AG10803 (cell line): Measurements from ENCODE around the gene CDH8.
"Not testable (repeated sequence)": the region's sequence is repeated elsewhere in the genome, so short reads cannot be mapped to it uniquely, and the experiment has no call there.

Experiments used
- DNase-seq: peaks from one replicate; pipeline ENCODE4 v3.0.0; 2010; ENCODE audit warnings: low read depth
- H3K4me3 ChIP-seq: 2 replicates; pipeline ENCODE4 v1.5.1; 2011; ENCODE audit warnings: mild to moderate bottlenecking, low read length, control low read depth
- TF ChIP-seq, protein P1 (sequence below): conservative IDR thresholded peaks from 2 replicates; pipeline ENCODE4 v1.5.1; 2011; ENCODE audit warnings: mild to moderate bottlenecking, low read length, control low read depth, inconsistent platforms

Gene CDH8

GRCh38 chr16:61818850-61819249 is 217.4 kb downstream of the CDH8 start:
- no peak for DNase-seq
- TF ChIP-seq, protein P1, sequence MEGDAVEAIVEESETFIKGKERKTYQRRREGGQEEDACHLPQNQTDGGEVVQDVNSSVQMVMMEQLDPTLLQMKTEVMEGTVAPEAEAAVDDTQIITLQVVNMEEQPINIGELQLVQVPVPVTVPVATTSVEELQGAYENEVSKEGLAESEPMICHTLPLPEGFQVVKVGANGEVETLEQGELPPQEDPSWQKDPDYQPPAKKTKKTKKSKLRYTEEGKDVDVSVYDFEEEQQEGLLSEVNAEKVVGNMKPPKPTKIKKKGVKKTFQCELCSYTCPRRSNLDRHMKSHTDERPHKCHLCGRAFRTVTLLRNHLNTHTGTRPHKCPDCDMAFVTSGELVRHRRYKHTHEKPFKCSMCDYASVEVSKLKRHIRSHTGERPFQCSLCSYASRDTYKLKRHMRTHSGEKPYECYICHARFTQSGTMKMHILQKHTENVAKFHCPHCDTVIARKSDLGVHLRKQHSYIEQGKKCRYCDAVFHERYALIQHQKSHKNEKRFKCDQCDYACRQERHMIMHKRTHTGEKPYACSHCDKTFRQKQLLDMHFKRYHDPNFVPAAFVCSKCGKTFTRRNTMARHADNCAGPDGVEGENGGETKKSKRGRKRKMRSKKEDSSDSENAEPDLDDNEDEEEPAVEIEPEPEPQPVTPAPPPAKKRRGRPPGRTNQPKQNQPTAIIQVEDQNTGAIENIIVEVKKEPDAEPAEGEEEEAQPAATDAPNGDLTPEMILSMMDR: no peak
- no peak overlapping the region for H3K4me3 ChIP-seq

DNA sequence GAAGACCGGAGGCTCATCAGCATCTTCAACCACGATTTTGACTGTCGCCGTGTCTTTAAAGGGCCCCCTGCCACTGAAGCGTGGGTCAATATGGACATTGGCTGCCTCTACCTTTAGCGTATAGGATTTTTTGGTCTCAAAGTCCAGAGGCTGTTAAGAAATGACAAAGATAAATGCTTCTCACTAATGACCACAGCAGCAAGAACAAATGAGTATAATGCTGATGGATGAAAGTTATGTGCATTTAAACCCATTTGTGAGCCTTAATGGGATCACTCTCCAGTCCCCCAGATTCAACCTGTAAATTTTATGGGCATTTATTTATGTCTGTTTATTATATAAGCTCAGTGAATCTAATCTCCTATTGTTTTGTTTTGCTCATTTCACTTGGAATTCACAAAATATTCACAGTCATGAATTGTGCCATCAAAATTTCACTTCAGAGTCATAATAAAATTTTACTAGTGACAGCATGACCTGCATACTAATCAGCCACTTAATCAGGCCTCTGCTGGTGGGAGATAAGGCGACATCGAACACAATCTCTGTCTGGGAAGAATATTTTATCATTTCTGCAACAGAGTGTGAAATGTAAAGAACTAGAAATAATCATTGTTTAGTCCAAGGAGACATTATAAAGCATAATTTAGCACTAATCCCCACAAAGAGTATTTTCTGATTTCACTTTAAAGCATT is 218.5 kb downstream of the CDH8 start:
- no peak for DNase-seq
- no peak overlapping the region for H3K4me3 ChIP-seq
- TF ChIP-seq, protein P1: no peak

DNA sequence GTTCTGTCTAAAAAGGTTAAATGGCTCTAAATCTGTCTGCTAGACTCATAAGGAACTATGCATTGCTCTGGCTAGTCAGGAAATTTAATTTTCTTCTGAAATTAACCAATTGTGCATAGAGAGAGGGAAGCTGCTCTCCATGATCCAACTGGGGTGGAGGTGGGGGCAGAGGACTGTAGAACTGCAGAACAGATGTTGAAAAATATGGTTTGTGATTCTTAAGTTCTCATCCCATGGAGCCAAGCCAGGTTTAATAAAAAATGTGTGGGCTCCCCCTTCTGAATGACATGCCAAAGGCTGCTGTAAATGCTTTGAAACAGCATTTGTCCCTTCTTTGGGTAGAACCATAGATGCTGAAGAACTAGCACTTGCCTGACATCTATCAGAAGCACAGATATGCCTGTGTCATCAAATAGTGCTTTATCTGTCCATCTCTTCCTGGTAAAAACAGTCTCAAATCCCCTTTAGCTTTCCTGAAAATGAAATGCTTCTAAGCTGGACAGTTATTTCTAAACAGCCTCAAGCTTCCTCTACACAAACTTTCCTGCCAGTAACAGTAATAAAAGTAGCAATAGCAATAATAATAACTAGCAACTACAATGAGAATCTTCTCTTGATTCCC is 221.4 kb downstream of the CDH8 start:
- TF ChIP-seq, protein P1: no peak
- no peak overlapping the region for H3K4me3 ChIP-seq
- peak; percentile 42 for DNase-seq

DNA sequence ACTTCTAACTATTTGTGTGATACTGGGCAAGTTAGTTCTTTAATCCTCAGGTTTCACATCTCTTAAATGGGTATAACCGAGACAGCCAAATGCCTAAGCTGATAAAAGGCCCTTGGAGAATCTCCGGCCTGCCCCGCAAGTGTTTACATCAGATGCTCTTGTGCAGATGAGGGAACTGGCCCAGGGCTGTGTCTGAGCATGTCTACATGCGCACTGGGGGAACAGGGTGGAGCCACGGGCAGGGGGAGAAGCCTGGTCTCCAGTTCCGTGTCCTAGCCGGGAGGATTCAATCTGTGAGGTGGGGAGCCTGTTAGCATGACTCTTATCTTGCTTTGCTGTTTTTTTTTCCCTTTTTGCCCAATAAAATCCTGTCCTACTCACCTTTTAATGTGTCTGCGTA is 222.9 kb downstream of the CDH8 start:
- TF ChIP-seq, protein P1: no peak
- no peak for DNase-seq
- H3K4me3 ChIP-seq: no peak overlapping the region

DNA sequence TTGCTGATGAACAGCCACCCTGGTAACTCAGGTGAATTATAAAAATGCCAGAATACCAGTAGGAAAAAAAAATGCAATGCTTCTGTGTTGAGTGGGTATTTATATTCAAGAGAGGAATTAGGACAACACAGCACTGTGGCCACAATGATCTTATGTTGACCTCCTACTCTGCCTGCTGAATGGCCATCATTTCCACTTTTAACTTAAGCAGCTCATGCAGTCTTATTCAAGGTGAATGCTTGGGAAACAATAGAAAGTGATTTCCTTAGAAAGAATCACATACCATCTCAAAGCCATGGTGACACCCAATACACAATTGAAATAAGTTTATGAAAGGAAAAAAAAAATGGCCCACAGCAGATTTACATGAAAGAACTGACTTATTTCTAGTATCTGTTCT is 224.0 kb downstream of the CDH8 start:
- no peak for DNase-seq
- H3K4me3 ChIP-seq: no peak overlapping the region
- TF ChIP-seq, protein P1: no peak

- no peak for DNase-seq
- H3K4me3 ChIP-seq: no peak overlapping the region
- TF ChIP-seq, protein P1: no peak
Measured at GRCh38 chr16:61807551-61807950, 228.7 kb downstream of the CDH8 start.

GRCh38 chr16:61801217-61801616 is 235.0 kb downstream of the CDH8 start:
- DNase-seq: not testable (repeated sequence)

More at GRCh38 chr16:61801217-61801616, 235.0 kb downstream of the CDH8 start:
- H3K4me3 ChIP-seq: not testable (repeated sequence)
